Kidney (tissue), 14 donors: ENCODE results near the gene TBPL1. TPM values are rescaled to one million over a fixed set of nuclear protein-coding genes. Genes with fewer than 3 reads are reported as not detected.
"Not testable (repeated sequence)": the region's sequence is repeated elsewhere in the genome, so short reads cannot be mapped to it uniquely, and the experiment has no call there.

Experiments used
- DNase-seq, 5 donors: peaks; one replicate each; pipeline ENCODE4 v3.0.0-alpha.2; 2013 to 2020
- FAIRE-seq: peaks from 2 replicates; lab custom pipeline; 2012; peaks lifted over from hg19 to GRCh38; lab: Jason Lieb, UNC
- H3K27ac ChIP-seq, 2 donors: one replicate each; pipeline ENCODE4 v1.7.0; 2013; ENCODE audit warnings: low read depth in 2 of 2, low read length in 2 of 2, inconsistent platforms in 1 of 2
- H3K27me3 ChIP-seq: one replicate; pipeline ENCODE4 v1.7.1; 2013; ENCODE audit warnings: low read length, inconsistent platforms; ENCODE audit not compliant: control insufficient read depth, insufficient read depth
- H3K36me3 ChIP-seq, 3 donors: one replicate each; pipeline versions ENCODE4 v1.7.0 to v1.7.1; 2013; ENCODE audit warnings: low read length in 3 of 3, control low read depth in 1 of 3, inconsistent platforms in 1 of 3; ENCODE audit not compliant: insufficient read depth in 3 of 3, control insufficient read depth in 2 of 3
- H3K4me1 ChIP-seq, 3 donors: one replicate each; pipeline versions ENCODE4 v1.7.0 to v1.7.1; 2013; ENCODE audit warnings: low read length in 3 of 3, inconsistent platforms in 1 of 3, low read depth in 1 of 3; ENCODE audit not compliant: control insufficient read depth in 2 of 3, insufficient read depth in 2 of 3
- H3K4me3 ChIP-seq, 3 donors: one replicate each; pipeline versions ENCODE4 v1.7.0 to v1.8.1; 2013; ENCODE audit warnings: low read length in 3 of 3, control low read depth in 1 of 3, inconsistent platforms in 1 of 3
- H3K9ac ChIP-seq, 3 donors: one replicate each; pipeline versions ENCODE4 v1.7.0 to v1.7.1; 2013; ENCODE audit warnings: low read length in 3 of 3, control low read depth in 1 of 3, inconsistent platforms in 1 of 3
- H3K9me3 ChIP-seq, 3 donors: one replicate each; pipeline versions ENCODE4 v1.7.0 to v1.7.1; 2013; ENCODE audit warnings: low read length in 3 of 3, control low read depth in 1 of 3, inconsistent platforms in 1 of 3; ENCODE audit not compliant: control insufficient read depth in 2 of 3, insufficient read depth in 1 of 3
- CTCF ChIP-seq: IDR thresholded peaks from 3 replicates; pipeline ENCODE4 v1.5.1; 2012; ENCODE audit warnings: mild to moderate bottlenecking, moderate library complexity, borderline replicate concordance; ENCODE audit not compliant: insufficient read depth; ENCODE audit errors: extremely low read depth
- intact Hi-C: fragments of 100-400 bp; cut with DNase I; formaldehyde crosslinking; loops from one replicate; pipeline ENCODE4 v1.11.1; 2022
- polyA plus RNA-seq: library from polyadenylated mRNA; stranded (reverse); fragments of 350-450 nt; fragmentation: Illumina TruSeq; extraction: RNeasy Lipid Tissue Mini Kit (QIAGEN cat#74804); gene quantifications from one replicate; pipeline ENCODE4 v1.2.3, GENCODE V29; 2014; ENCODE audit warnings: low read depth, low replicate concordance; ENCODE audit not compliant: insufficient read depth
- total RNA-seq: library from RNA; stranded (reverse); fragmentation: NEBNext Ultra II Directional; extraction: Animal tissue kit (Norgen Biotek cat#: 25700); gene quantifications from one replicate; pipeline ENCODE4 v1.2.1, GENCODE V29; 2021
- donor health status: control.
- donor health status: control.
- donor health status: control.
- donor health status: control.
- donor health status: control.
- donor health status: DM: yes; HTN: yes; CAD: no.
- donor health status: Normal renal cell carcinoma (clear cell type).

The TBPL1 gene
- total and polyA plus RNA-seq, 2 donors from 2014 or later = 17.3 to 20.7 TPM

- no peaks in the 10 kb centered on the region for H3K27me3 ChIP-seq
- no peak overlapping the region for H3K4me3 ChIP-seq
- TF ChIP-seq CTCF = no peak
- intact Hi-C loops = no loop called here
- no peaks in the 10 kb centered on the region for H3K9me3 ChIP-seq
- H3K36me3 ChIP-seq = no peaks in the 10 kb centered on the region
- DNase-seq = no peak
- H3K27ac ChIP-seq = no peak overlapping the region
- peaks cover 0 to 8% (median 2%) of the 10 kb centered on the region in 3 donors for H3K4me1 ChIP-seq
- FAIRE-seq = no peak
- no peak overlapping the region for H3K9ac ChIP-seq
These were observed 14.3 kb downstream of the TBPL1 start for GRCh38 chr6:133967347-133967746.

DNA sequence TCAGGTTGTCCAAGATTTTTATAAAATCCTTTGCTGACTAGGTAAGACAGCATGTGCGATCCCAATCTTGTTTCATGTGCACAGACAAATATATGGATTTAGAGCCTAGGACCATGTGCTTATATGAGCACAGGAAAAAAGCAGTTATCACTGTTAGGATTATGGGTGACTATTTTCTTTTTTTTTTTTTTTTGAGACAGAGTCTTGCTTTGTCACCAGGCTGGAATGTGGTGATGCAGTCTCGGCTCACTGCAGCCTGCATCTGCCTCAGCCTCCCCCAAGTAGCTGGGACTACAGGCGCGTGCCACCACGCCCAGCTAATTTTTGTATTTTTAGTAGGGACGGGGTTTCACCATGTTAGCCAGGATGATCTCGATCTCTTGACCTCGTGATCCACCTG is 14.8 kb downstream of the TBPL1 start:
- H3K36me3 ChIP-seq, H3K27me3 ChIP-seq, DNase-seq, intact Hi-C loops, H3K9ac ChIP-seq, H3K4me3 ChIP-seq, H3K4me1 ChIP-seq, FAIRE-seq, H3K27ac ChIP-seq, H3K9me3 ChIP-seq: not testable (repeated sequence)

GRCh38 chr6:133969285-133969920 is 16.4 kb downstream of the TBPL1 start:
- H3K9me3 ChIP-seq = no peaks in the 10 kb centered on the region
- intact Hi-C loops = no loop called here
- H3K36me3 ChIP-seq = no peaks in the 10 kb centered on the region
- H3K9ac ChIP-seq = no peak overlapping the region
- FAIRE-seq (peak; percentile 17), DNase-seq (no peak)
- peaks cover 0 to 7% (median 2%) of the 10 kb centered on the region in 3 donors for H3K4me1 ChIP-seq
- no peak overlapping the region for H3K4me3 ChIP-seq
- no peak for TF ChIP-seq CTCF
- H3K27me3 ChIP-seq = no peaks in the 10 kb centered on the region
- H3K27ac ChIP-seq = no peak overlapping the region

- TF ChIP-seq CTCF = no peak
- FAIRE-seq = no peak
- intact Hi-C loops = no loop called here
- peaks cover 0 to 7% (median 2%) of the 10 kb centered on the region in 3 donors for H3K4me1 ChIP-seq
- no peaks in the 10 kb centered on the region for H3K9me3 ChIP-seq
- DNase-seq = no peak
- H3K36me3 ChIP-seq = no peaks in the 10 kb centered on the region
- no peak overlapping the region for H3K4me3 ChIP-seq
- no peak overlapping the region for H3K27ac ChIP-seq
- no peaks in the 10 kb centered on the region for H3K27me3 ChIP-seq
- no peak overlapping the region for H3K9ac ChIP-seq
These were observed 16.9 kb downstream of the TBPL1 start for GRCh38 chr6:133969921-133970295.
